Measurements from ENCODE around the gene USP17L30.
"Not testable (repeated sequence)": the region's sequence is repeated elsewhere in the genome, so short reads cannot be mapped to it uniquely, and the experiment has no call there.

- TF ChIP-seq CTCF, EZH2phosphoT487 (IDR thresholded peaks at IDR 0.05): not testable (repeated sequence)
Measured at GRCh38 chr4:9324191-9324590, 38.7 kb upstream of the USP17L30 start.

Measured in neural progenitor cell (in vitro differentiated cells).